Measurements from ENCODE around the gene EMP2. TPM values are rescaled to one million over a fixed set of nuclear protein-coding genes. Genes with fewer than 3 reads are reported as not detected.
"Not testable (repeated sequence)": the region's sequence is repeated elsewhere in the genome, so short reads cannot be mapped to it uniquely, and the experiment has no call there.

The EMP2 gene
- total RNA-seq, 2 donors from 2014 or later = 40.3 to 66.8 TPM

- H3K4me3 ChIP-seq = no peak overlapping the region
- H3K4me1 ChIP-seq = peaks cover 0 to 16% of the 10 kb centered on the region in 2 donors
- DNase-seq (ENCODE audit: low spot score) = no peak
- no peaks in the 10 kb centered on the region for H3K36me3 ChIP-seq
- H3K27me3 ChIP-seq = no peaks in the 10 kb centered on the region
- TF ChIP-seq, protein P1, sequence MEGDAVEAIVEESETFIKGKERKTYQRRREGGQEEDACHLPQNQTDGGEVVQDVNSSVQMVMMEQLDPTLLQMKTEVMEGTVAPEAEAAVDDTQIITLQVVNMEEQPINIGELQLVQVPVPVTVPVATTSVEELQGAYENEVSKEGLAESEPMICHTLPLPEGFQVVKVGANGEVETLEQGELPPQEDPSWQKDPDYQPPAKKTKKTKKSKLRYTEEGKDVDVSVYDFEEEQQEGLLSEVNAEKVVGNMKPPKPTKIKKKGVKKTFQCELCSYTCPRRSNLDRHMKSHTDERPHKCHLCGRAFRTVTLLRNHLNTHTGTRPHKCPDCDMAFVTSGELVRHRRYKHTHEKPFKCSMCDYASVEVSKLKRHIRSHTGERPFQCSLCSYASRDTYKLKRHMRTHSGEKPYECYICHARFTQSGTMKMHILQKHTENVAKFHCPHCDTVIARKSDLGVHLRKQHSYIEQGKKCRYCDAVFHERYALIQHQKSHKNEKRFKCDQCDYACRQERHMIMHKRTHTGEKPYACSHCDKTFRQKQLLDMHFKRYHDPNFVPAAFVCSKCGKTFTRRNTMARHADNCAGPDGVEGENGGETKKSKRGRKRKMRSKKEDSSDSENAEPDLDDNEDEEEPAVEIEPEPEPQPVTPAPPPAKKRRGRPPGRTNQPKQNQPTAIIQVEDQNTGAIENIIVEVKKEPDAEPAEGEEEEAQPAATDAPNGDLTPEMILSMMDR (IDR thresholded peaks at IDR 0.05) = no peak
- H3K9me3 ChIP-seq = no peaks in the 10 kb centered on the region
- no peak overlapping the region for H3K27ac ChIP-seq
These were observed 70.1 kb downstream of the EMP2 start for GRCh38 chr16:10510279-10510678.

- Histone ChIP-seq H3K9me3 (no peaks in the 10 kb centered on the region), H3K27ac (no peak overlapping the region), H3K4me3 (no peak overlapping the region), H3K36me3 (no peaks in the 10 kb centered on the region), H3K4me1 (peaks cover 0 to 9% of the 10 kb centered on the region in 2 donors), H3K27me3 (no peaks in the 10 kb centered on the region)
- no peak for DNase-seq (ENCODE audit: low spot score)
- TF ChIP-seq, protein P1 (IDR thresholded peaks at IDR 0.05) = peak; percentile 61 to 87
These were observed 70.8 kb downstream of the EMP2 start for GRCh38 chr16:10509534-10510025.

- H3K36me3 ChIP-seq; H3K27ac ChIP-seq; DNase-seq (ENCODE audit: low spot score); H3K27me3 ChIP-seq; H3K4me3 ChIP-seq; H3K4me1 ChIP-seq; H3K9me3 ChIP-seq: not testable (repeated sequence)
These were observed 75.1 kb downstream of the EMP2 start for GRCh38 chr16:10505286-10505685.

DNA sequence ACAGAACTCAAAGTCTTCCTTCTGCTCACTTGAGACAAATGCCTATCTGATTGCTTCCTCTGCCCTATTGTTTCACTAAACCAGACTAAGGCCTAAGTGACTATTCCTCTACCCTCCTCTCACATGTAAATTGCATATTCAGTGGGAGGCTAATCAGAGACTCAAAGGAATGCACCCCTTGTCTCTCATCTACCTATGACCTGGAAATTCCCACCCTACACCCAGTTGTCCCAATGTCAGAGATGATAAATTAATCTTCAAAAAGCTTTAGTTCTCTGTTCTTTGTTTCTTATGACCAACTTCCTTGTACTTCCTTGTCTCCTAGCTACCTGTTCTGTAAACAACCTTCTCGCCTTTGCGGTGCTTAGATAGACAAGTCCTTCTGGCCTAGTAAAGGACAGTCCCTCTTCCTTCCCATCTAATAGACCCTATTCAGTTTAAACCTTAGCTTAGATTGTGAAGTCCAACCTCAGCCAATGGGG is 76.0 kb downstream of the EMP2 start:
- DNase-seq (ENCODE audit: low spot score) = no peak
- Histone ChIP-seq H3K27ac (no peak overlapping the region), H3K4me1 (no peaks in the 10 kb centered on the region), H3K27me3 (no peaks in the 10 kb centered on the region), H3K36me3 (no peaks in the 10 kb centered on the region), H3K9me3 (no peaks in the 10 kb centered on the region), H3K4me3 (no peak overlapping the region)
- TF ChIP-seq, protein P1 (IDR thresholded peaks at IDR 0.05) = no peak

- no peak for DNase-seq (ENCODE audit: low spot score)
- Histone ChIP-seq H3K4me3 (no peak overlapping the region), H3K36me3 (no peaks in the 10 kb centered on the region), H3K27me3 (no peaks in the 10 kb centered on the region), H3K27ac (no peak overlapping the region), H3K9me3 (no peaks in the 10 kb centered on the region), H3K4me1 (no peaks in the 10 kb centered on the region)
- TF ChIP-seq, protein P1 (IDR thresholded peaks at IDR 0.05) = no peak
These were observed 77.6 kb downstream of the EMP2 start for GRCh38 chr16:10502776-10503175.

GRCh38 chr16:10501016-10501607 is 79.3 kb downstream of the EMP2 start:
- Histone ChIP-seq H3K4me1 (no peaks in the 10 kb centered on the region), H3K27me3 (no peaks in the 10 kb centered on the region), H3K36me3 (no peaks in the 10 kb centered on the region), H3K9me3 (no peaks in the 10 kb centered on the region), H3K27ac (no peak overlapping the region), H3K4me3 (no peak overlapping the region)
- DNase-seq (ENCODE audit: low spot score) = no peak
- TF ChIP-seq, protein P1 (IDR thresholded peaks at IDR 0.05) = no peak

Data from right atrium auricular region (tissue), 2 donors.